Left ventricle myocardium superior (tissue), 1 donor: ENCODE measurements around the gene FRK. TPM values are rescaled to one million over a fixed set of nuclear protein-coding genes. Genes with fewer than 3 reads are reported as not detected.

Source experiments
- ATAC-seq: fragments of 200-7000 bp; cut with Tn5 transposase; one replicate; pipeline ENCODE4 v1.9.1; 2020; ENCODE audit warnings: mild to moderate bottlenecking, moderate library complexity
- DNase-seq: peaks from one replicate; pipeline ENCODE4 v3.0.0-alpha.2; 2020
- intact Hi-C: fragments of 100-400 bp; cut with micrococcal nuclease; formaldehyde crosslinking; loops from one replicate; pipeline ENCODE4 v1.11.0; 2022
- total RNA-seq: library from RNA; stranded (reverse); fragmentation: NEBNext Ultra II Directional; extraction: Animal tissue kit (Norgen Biotek cat#: 25700); gene quantifications from one replicate; pipeline ENCODE4 v1.2.1, GENCODE V29; 2021
- donor health status: DM: no; HTN: yes; CAD: no; lungs with severe emphysema.

Gene FRK
- total RNA-seq, 1 donor from 2014 or later: 8.8 TPM

DNA sequence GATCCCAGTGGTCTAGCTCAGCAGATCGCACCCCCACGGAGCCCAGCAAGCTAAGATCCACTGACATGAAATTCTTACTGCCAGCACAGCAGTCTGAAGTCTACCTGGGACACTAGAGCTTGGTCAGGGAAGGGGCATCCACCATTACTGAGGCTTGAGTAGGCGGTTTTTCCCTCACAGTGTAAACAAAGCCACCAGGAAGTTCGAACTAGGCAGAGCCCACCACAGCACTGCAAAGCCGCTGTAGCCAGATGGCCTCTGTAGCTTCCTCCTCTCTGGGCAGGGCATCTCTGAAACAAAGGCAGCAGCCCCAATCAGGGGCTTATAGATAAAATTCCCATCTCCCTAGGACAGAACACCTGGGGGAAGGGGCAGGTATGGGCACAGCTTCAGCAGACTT, 18.8 kb downstream of the FRK start:
- DNase-seq (no peak), ATAC-seq (no peak)
- intact Hi-C loops: no loop called here

- intact Hi-C loops: no loop called here
- ATAC-seq (no peak), DNase-seq (no peak)
Observed at GRCh38 chr6:116040993-116041392, 19.7 kb downstream of the FRK start.

- intact Hi-C loops: no loop called here
- no peak for DNase-seq
- no peak for ATAC-seq
Observed at GRCh38 chr6:116036885-116037284, 23.8 kb downstream of the FRK start.

- ATAC-seq (no peak), DNase-seq (no peak)
- intact Hi-C loops: no loop called here
Observed at GRCh38 chr6:116036075-116036773, 24.5 kb downstream of the FRK start.

- intact Hi-C loops: no loop called here
- DNase-seq (no peak), ATAC-seq (no peak)
Observed at GRCh38 chr6:116035616-116036015, 25.1 kb downstream of the FRK start.

- intact Hi-C loops: no loop called here
- ATAC-seq: peak; percentile 60
- DNase-seq: no peak
Observed at GRCh38 chr6:116034327-116034726, 26.4 kb downstream of the FRK start.

DNA sequence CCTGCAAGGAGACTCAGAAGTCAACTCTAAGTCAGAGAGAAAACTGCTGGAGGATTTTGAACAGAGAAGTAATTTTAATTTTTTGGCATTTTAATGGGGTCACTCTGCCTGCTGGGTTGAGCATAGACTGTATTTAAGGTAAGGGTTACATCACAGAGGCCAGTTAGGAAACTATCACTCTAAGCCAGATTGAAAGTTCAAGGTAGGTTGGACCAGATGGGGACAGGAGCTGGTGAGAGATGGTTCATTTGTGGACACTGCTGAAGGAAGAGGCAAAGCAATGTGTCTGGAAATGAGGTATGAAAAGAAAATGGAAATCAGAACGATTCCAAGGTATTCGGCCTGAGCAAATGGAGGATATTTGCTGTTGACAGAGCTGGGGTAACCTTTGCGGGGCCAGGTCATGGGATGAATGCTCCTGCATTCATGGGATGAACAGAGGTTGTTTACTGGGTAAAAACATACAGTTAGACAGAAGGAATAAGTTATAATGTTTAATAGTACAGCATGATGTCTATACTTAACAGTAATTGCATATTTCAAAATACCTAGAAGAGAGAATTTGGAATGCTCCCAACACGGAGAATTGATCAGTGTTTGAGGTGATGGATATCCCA, 26.9 kb downstream of the FRK start:
- intact Hi-C loops: no loop called here
- DNase-seq (no peak), ATAC-seq (no peak)

- intact Hi-C loops: no loop called here
- no peak for ATAC-seq
- no peak for DNase-seq
Observed at GRCh38 chr6:116030770-116031169, 29.9 kb downstream of the FRK start.

DNA sequence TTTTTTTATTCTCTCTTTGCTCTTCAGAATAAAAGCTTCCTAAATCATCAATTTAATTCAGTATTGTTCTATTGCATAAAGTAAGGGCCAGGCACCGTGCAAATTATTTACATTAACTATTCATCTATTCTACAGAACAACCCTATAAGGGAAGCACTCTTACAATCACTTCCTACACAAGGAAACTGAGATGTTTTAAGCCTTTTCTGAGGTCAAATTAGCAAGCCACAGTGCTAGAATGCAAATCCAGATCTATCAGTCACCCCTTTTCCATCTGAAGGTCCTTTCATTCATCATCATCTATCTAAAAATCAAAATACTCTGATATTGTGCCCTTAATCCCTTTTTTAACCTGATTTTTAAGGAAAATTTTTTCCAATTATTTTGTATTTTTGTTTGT, 31.2 kb downstream of the FRK start:
- ATAC-seq: no peak
- intact Hi-C loops: no loop called here
- DNase-seq: no peak

GRCh38 chr6:116028233-116028632, 32.5 kb downstream of the FRK start:
- no peak for DNase-seq
- intact Hi-C loops: no loop called here
- ATAC-seq: no peak

GRCh38 chr6:116027801-116028200, 32.9 kb downstream of the FRK start:
- DNase-seq: no peak
- no peak for ATAC-seq
- intact Hi-C loops: no loop called here

- no peak for DNase-seq
- no peak for ATAC-seq
- intact Hi-C loops: no loop called here
Observed at GRCh38 chr6:116025405-116025804, 35.3 kb downstream of the FRK start.

DNA sequence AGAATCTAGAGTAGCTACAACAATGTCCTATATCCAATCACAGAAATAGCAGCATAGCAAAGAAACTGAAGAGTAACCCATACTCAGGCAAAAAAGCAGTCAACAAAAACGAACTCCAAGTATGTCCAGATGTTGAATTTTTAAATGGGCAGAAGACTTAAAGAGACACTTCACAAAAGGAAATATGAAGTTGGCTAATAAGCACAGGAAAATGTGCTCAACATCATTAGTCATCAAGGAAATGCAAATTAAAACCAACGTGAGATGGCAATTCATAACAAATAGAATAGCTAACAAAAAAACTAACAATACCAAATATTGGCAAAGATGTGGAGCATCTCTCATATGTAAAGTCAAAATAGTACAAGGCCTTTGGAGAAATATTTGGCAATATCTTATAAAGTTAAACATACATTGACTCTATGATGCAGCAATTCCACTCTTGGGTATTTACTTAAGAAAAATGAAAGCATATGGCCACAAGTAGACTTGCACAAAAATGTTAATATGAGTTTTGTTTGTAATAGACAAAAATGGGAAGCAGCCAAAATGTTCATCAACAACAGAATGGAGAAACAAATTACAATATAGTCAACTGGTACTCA, 37.7 kb downstream of the FRK start:
- ATAC-seq: no peak
- intact Hi-C loops: no loop called here
- DNase-seq: no peak

DNA sequence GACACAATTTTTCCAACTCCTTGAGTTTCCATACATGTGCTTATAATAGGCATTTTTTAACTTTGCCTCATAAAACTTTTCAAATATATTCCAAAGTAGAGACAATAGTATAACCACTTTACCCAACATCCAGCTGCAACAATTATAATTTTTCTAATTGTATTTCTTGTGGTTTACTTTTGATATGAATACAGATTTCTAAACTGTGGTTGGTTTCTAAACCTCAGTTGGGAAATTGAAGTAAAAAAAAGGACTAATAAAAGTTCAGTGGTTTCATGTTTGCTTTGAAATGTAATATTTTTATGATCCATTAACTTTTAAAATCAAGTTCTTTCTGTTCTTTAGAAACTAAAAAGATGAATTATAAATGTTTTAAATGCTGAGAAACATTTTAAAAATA, 40.0 kb downstream of the FRK start:
- ATAC-seq: no peak
- intact Hi-C loops: no loop called here
- no peak for DNase-seq

DNA sequence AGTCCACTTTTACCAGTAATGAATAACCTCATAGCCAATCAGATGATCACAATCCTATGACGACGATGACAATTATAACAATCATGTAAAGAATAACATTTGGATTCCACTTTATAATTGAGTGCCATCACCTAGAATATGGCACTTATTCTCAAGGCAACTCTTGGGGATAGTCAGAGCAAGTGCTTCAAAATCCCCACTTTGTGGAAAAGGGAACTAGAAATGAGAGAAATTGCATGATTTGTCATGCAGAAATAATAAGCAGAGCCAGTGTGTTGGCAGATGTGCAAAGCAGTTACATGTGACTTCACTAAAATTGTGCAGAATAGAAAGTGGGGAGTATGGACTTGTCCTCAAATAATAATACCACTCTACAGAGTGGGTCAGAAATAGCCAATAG, 41.3 kb downstream of the FRK start:
- intact Hi-C loops: no loop called here
- DNase-seq (no peak), ATAC-seq (no peak)

DNA sequence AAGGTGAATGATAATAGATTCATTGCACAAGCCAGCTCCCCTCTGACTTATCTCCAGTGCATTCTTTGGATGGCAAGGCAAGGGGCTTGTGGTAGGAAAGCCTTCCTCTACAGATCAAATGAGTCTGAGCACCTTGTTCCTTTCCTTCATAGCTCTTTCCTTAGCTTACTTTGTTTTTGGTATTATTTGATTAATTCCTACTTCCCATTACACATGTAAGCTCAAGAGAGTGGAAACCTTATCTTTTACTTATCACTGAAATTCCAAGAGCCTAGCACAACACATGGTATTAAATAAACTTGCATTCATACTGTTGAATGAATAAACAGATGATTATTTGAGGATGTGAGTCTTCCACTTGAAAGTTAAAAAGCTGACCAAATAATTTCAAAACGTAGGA, 41.7 kb downstream of the FRK start:
- intact Hi-C loops: no loop called here
- DNase-seq (no peak), ATAC-seq (no peak)

DNA sequence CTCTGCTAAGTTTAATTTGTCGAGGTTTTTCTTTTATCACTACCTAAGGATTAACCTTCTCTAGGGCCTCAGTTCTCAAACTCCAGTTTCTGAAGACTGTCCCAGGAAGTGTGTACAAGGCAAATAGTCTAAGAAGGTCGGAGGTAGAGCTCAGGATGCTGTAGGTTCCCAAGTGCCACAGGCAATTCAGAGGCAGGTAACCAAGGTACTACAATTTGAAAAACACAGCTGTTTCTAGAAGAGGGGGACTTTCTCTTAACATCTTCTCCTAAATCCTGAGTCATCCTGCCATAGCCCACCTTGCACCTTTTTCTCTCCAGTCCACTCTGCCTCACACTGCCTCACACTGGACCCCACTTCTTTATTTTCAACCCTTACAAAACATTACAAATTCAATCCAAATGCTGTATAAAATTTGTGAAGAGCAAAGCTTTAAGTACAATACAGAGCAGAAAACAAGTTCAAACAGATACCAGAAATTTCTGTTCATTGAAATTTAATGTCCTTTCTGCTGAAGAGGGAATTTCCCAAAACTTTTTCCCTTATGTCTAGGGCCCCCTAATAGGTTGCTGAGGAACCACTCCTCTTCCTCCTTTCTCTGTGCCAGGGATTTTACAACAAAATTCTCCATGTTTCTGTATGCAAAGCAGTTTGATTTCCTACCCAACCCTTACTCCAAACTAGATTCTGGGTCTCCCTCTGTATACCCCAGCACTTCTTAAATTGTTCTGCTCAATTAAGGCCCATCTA, 43.0 kb downstream of the FRK start:
- no peak for ATAC-seq
- DNase-seq: no peak
- intact Hi-C loops: no loop called here

DNA sequence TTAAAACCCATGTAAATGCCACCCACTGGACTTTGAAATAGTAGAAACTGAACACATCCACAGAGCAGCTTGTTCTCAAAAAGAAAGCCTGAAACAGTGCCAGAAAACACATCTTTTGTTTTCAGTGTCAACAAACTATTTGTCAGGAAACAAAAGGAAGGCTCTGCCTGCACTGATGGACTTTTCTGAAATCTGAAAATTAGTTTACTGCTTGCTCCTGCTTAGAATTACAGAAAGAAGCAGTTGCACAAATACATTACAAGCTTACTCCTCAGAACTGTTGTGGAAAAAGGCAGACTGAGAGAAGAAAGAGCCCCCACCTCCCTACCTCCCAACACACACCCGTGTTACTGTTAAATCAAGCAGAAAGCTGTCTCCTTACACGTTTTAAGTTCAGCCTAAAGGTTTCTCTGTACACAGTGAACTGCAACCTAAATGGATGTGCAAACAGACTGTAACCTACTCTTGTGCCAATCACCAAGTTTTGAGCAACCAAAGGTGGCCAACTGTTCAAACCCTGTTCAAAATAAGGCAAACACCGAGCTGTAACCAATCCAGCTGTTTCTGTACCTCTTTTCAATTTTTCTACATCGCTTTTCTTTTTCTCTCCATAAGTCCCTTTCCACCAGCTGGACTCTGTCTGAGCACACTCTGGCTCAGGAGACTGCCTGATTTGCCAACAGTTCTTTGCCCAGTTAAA, 43.7 kb downstream of the FRK start:
- DNase-seq: no peak
- intact Hi-C loops: no loop called here
- ATAC-seq: peak; percentile 76

- ATAC-seq (no peak), DNase-seq (no peak)
- intact Hi-C loops: no loop called here
Observed at GRCh38 chr6:116015983-116016382, 44.7 kb downstream of the FRK start.

GRCh38 chr6:116015561-116015960, 45.1 kb downstream of the FRK start:
- intact Hi-C loops: no loop called here
- no peak for ATAC-seq
- no peak for DNase-seq
